Keratinocyte (primary cell): Measurements from ENCODE around the gene FAM13C.

Experiments
- EZH2 ChIP-seq: IDR thresholded peaks from one replicate; pipeline ENCODE4 v1.6.1; 2012; ENCODE audit warnings: inconsistent platforms, mild to moderate bottlenecking, low read length, moderate library complexity
- TF ChIP-seq, protein P1 (sequence below), 3 experiments: IDR thresholded peaks in 1 of 3; conservative IDR thresholded peaks in 1 of 3; optimal IDR thresholded peaks in 1 of 3; 2 replicates in 2 of 3; 3 replicates in 1 of 3; pipeline versions ENCODE3 to v1.5.1; 2011; ENCODE audit warnings: low read length in 3 of 3, mild to moderate bottlenecking in 3 of 3, moderate library complexity in 2 of 3, control low read depth in 1 of 3, inconsistent platforms in 1 of 3; ENCODE audit not compliant: insufficient read depth in 2 of 3; ENCODE audit errors: extremely low read depth in 1 of 3

DNA sequence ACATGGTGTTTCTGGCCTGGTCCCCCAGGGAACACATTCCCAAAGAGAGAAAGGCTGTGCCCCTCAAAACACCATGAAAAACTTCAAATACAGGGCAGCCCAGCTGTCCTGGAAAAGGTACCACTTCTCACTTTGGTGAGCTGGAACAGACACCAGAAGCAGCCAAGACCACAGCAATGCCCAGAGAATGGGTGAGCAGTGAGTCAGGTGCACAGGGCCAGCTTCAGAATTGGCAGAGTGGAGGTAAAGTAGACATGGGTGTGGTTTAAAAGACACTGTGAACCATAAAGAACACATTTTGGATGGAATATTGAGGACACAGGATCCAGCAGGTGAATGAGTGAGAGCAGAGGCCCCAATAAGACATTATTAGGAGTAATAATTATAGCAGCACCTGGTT lies 51.3 kb downstream of the FAM13C start:
- TF ChIP-seq, protein P1, sequence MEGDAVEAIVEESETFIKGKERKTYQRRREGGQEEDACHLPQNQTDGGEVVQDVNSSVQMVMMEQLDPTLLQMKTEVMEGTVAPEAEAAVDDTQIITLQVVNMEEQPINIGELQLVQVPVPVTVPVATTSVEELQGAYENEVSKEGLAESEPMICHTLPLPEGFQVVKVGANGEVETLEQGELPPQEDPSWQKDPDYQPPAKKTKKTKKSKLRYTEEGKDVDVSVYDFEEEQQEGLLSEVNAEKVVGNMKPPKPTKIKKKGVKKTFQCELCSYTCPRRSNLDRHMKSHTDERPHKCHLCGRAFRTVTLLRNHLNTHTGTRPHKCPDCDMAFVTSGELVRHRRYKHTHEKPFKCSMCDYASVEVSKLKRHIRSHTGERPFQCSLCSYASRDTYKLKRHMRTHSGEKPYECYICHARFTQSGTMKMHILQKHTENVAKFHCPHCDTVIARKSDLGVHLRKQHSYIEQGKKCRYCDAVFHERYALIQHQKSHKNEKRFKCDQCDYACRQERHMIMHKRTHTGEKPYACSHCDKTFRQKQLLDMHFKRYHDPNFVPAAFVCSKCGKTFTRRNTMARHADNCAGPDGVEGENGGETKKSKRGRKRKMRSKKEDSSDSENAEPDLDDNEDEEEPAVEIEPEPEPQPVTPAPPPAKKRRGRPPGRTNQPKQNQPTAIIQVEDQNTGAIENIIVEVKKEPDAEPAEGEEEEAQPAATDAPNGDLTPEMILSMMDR (optimal IDR thresholded peaks at IDR 0.05 in 1 of 3, IDR thresholded peaks at IDR 0.05 in 1 of 3, conservative IDR thresholded peaks at IDR 0.05 in 1 of 3; ENCODE audit: extremely low read depth in 1 of 3, insufficient read depth in 2 of 3, low read length in 3 of 3) = no peak
- no peak for TF ChIP-seq EZH2
